ENCODE results near the gene ITGA3. TPM values are rescaled to one million over a fixed set of nuclear protein-coding genes. Genes with fewer than 3 reads are reported as not detected.

Gene ITGA3
- total RNA-seq, 4 donors from 2014 or later = 38.9 to 96.7 (median 58.6) TPM

- intact Hi-C loops (cut with DNase I) = no loop called here
- no peak overlapping the region for H3K4me3 ChIP-seq
- no peak for TF ChIP-seq POLR2A (IDR thresholded peaks at IDR 0.05; ENCODE audit: low read depth)
- TF ChIP-seq, protein P1, sequence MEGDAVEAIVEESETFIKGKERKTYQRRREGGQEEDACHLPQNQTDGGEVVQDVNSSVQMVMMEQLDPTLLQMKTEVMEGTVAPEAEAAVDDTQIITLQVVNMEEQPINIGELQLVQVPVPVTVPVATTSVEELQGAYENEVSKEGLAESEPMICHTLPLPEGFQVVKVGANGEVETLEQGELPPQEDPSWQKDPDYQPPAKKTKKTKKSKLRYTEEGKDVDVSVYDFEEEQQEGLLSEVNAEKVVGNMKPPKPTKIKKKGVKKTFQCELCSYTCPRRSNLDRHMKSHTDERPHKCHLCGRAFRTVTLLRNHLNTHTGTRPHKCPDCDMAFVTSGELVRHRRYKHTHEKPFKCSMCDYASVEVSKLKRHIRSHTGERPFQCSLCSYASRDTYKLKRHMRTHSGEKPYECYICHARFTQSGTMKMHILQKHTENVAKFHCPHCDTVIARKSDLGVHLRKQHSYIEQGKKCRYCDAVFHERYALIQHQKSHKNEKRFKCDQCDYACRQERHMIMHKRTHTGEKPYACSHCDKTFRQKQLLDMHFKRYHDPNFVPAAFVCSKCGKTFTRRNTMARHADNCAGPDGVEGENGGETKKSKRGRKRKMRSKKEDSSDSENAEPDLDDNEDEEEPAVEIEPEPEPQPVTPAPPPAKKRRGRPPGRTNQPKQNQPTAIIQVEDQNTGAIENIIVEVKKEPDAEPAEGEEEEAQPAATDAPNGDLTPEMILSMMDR (IDR thresholded peaks at IDR 0.05) = no peak
- H3K4me1 ChIP-seq = no peaks in the 10 kb centered on the region
- no peaks in the 10 kb centered on the region for H3K36me3 ChIP-seq
- 91% methylated on average over 2 of the region's 2 CpGs for WGBS
- no peak for DNase-seq (ENCODE audit: extremely low spot score)
- no peak overlapping the region for H3K27ac ChIP-seq (replicated peaks in 1 of 4)
- peaks cover 0 to 9% (median 0%) of the 10 kb centered on the region in 4 donors for H3K27me3 ChIP-seq
- peaks cover 0 to 16% (median 8%) of the 10 kb centered on the region in 4 donors for H3K9me3 ChIP-seq
Observed at GRCh38 chr17:50015146-50015545, 40.8 kb upstream of the ITGA3 start.

DNA sequence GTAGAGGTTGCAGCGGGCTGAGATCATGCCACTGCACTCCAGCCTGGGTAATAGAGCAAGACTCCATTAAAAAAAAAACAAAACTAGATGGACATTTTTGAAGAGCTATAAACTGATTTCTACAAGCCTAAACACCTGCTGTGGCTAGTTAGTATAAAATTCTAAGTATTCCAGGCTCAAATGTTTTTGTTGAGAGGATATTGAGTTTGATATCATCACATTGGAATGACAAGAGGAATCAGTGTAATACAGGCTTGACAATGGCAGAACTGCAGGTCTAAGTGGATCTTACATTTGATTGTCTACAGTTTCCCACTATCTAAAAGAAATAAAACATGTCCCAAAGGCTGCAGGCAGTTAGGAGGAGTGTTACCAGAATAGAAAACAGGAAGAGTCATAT lies 37.0 kb upstream of the ITGA3 start:
- H3K4me1 ChIP-seq = peaks cover 0 to 5% (median 0%) of the 10 kb centered on the region in 4 donors
- 100% methylated on average over 1 of the region's 1 CpG for WGBS
- H3K9me3 ChIP-seq = no peaks in the 10 kb centered on the region
- no peak overlapping the region for H3K4me3 ChIP-seq
- intact Hi-C loops (cut with DNase I) = no loop called here
- no peak for DNase-seq (ENCODE audit: extremely low spot score)
- H3K27ac ChIP-seq (replicated peaks in 1 of 4) = no peak overlapping the region
- TF ChIP-seq, protein P1 (IDR thresholded peaks at IDR 0.05) = no peak
- no peak for TF ChIP-seq POLR2A (IDR thresholded peaks at IDR 0.05; ENCODE audit: low read depth)
- no peak for TF ChIP-seq EP300 (IDR thresholded peaks at IDR 0.05)
- TF ChIP-seq POLR2AphosphoS5 (IDR thresholded peaks at IDR 0.05) = no peak
- H3K27me3 ChIP-seq = peaks cover 0 to 4% (median 0%) of the 10 kb centered on the region in 4 donors
- no peaks in the 10 kb centered on the region for H3K36me3 ChIP-seq

- TF ChIP-seq POLR2A (IDR thresholded peaks at IDR 0.05; ENCODE audit: low read depth) = no peak
- TF ChIP-seq POLR2AphosphoS5 (IDR thresholded peaks at IDR 0.05) = no peak
- TF ChIP-seq, protein P1 (IDR thresholded peaks at IDR 0.05) = no peak
- TF ChIP-seq EP300 (IDR thresholded peaks at IDR 0.05) = no peak
- intact Hi-C loops (cut with DNase I) = no loop called here
- 57% methylated on average over 13 of the region's 13 CpGs for WGBS
- H3K4me1 ChIP-seq = peaks cover 0 to 5% (median 0%) of the 10 kb centered on the region in 4 donors
- no peaks in the 10 kb centered on the region for H3K36me3 ChIP-seq
- no peak overlapping the region for H3K27ac ChIP-seq (replicated peaks in 1 of 4)
- no peaks in the 10 kb centered on the region for H3K27me3 ChIP-seq
- no peak overlapping the region for H3K4me3 ChIP-seq
- no peak for DNase-seq (ENCODE audit: extremely low spot score)
- H3K9me3 ChIP-seq = no peaks in the 10 kb centered on the region
Observed at GRCh38 chr17:50020841-50021599, 34.9 kb upstream of the ITGA3 start.

GRCh38 chr17:50021681-50022370 lies 34.1 kb upstream of the ITGA3 start:
- H3K9me3 ChIP-seq = no peaks in the 10 kb centered on the region
- no peak for DNase-seq (ENCODE audit: extremely low spot score)
- WGBS = 99% methylated on average over 6 of the region's 6 CpGs
- intact Hi-C loops (cut with DNase I) = no loop called here
- TF ChIP-seq EP300 (IDR thresholded peaks at IDR 0.05) = no peak
- TF ChIP-seq, protein P1 (IDR thresholded peaks at IDR 0.05) = no peak
- TF ChIP-seq POLR2A (IDR thresholded peaks at IDR 0.05; ENCODE audit: low read depth) = no peak
- TF ChIP-seq POLR2AphosphoS5 (IDR thresholded peaks at IDR 0.05) = no peak
- peaks cover under 1 to 5% (median 3%) of the 10 kb centered on the region in 4 donors for H3K4me1 ChIP-seq
- H3K4me3 ChIP-seq = no peak overlapping the region
- no peaks in the 10 kb centered on the region for H3K36me3 ChIP-seq
- no peak overlapping the region for H3K27ac ChIP-seq (replicated peaks in 1 of 4)
- no peaks in the 10 kb centered on the region for H3K27me3 ChIP-seq

Measured in esophagus muscularis mucosa (tissue), 4 donors.